Measurements from ENCODE around the gene MCF2L. TPM values are rescaled to one million over a fixed set of nuclear protein-coding genes. Genes with fewer than 3 reads are reported as not detected.
"Not testable (repeated sequence)": the region's sequence is repeated elsewhere in the genome, so short reads cannot be mapped to it uniquely, and the experiment has no call there.

MCF2L gene
- total RNA-seq, 1 donor from 2014 or later = 69.7 TPM

GRCh38 chr13:112932971-112933370 is 36.0 kb upstream of the MCF2L start:
- ATAC-seq (no peak), DNase-seq (no peak)
- H3K27me3 ChIP-seq = peaks cover 9% of the 10 kb centered on the region
- no peaks in the 10 kb centered on the region for H3K36me3 ChIP-seq
- intact Hi-C loops (cut with DNase I) = no loop called here
- TF ChIP-seq CTCF (IDR thresholded peaks at IDR 0.05) = no peak
- no peak overlapping the region for H3K27ac ChIP-seq
- H3K4me3 ChIP-seq = no peak overlapping the region
- H3K9me3 ChIP-seq = no peaks in the 10 kb centered on the region
- H3K4me1 ChIP-seq = peaks cover 10% of the 10 kb centered on the region

- DNase-seq = no peak
- Histone ChIP-seq H3K4me1 (peaks cover 10% of the 10 kb centered on the region), H3K27me3 (peaks cover 9% of the 10 kb centered on the region), H3K27ac (no peak overlapping the region), H3K4me3 (no peak overlapping the region), H3K36me3 (no peaks in the 10 kb centered on the region), H3K9me3 (no peaks in the 10 kb centered on the region)
- TF ChIP-seq CTCF (IDR thresholded peaks at IDR 0.05) = no peak
- no peak for ATAC-seq
- intact Hi-C loops (cut with DNase I) = no loop called here
These were observed 35.4 kb upstream of the MCF2L start for GRCh38 chr13:112933649-112934048.

- H3K27ac ChIP-seq = no peak overlapping the region
- no peak for DNase-seq
- H3K4me1 ChIP-seq = peaks cover 7% of the 10 kb centered on the region
- no peak for TF ChIP-seq CTCF (IDR thresholded peaks at IDR 0.05)
- H3K9me3 ChIP-seq = no peaks in the 10 kb centered on the region
- H3K36me3 ChIP-seq = no peaks in the 10 kb centered on the region
- peaks cover 9% of the 10 kb centered on the region for H3K27me3 ChIP-seq
- intact Hi-C loops (cut with DNase I) = no loop called here
- no peak for ATAC-seq
- no peak overlapping the region for H3K4me3 ChIP-seq
These were observed 34.9 kb upstream of the MCF2L start for GRCh38 chr13:112934078-112934477.

GRCh38 chr13:112938680-112939079 is 30.3 kb upstream of the MCF2L start:
- H3K4me3 ChIP-seq = no peak overlapping the region
- no peak for DNase-seq
- H3K9me3 ChIP-seq = no peaks in the 10 kb centered on the region
- no peaks in the 10 kb centered on the region for H3K27me3 ChIP-seq
- peaks cover 6% of the 10 kb centered on the region for H3K4me1 ChIP-seq
- TF ChIP-seq CTCF (IDR thresholded peaks at IDR 0.05) = no peak
- no peaks in the 10 kb centered on the region for H3K36me3 ChIP-seq
- no peak overlapping the region for H3K27ac ChIP-seq
- no peak for ATAC-seq
- intact Hi-C loops (cut with DNase I) = no loop called here

GRCh38 chr13:112940236-112940635 is 28.8 kb upstream of the MCF2L start:
- H3K27me3 ChIP-seq = no peaks in the 10 kb centered on the region
- ATAC-seq = no peak
- peaks cover 12% of the 10 kb centered on the region for H3K4me1 ChIP-seq
- DNase-seq = no peak
- H3K4me3 ChIP-seq = no peak overlapping the region
- no peaks in the 10 kb centered on the region for H3K36me3 ChIP-seq
- no peaks in the 10 kb centered on the region for H3K9me3 ChIP-seq
- TF ChIP-seq CTCF (IDR thresholded peaks at IDR 0.05) = no peak
- intact Hi-C loops (cut with DNase I) = loop anchor here (10.0 kb wide), 1 partner anchor 85 kb away; no protein-coding TSS in a partner anchor
- H3K27ac ChIP-seq = no peak overlapping the region

GRCh38 chr13:112941349-112941748 is 27.7 kb upstream of the MCF2L start:
- ATAC-seq (no peak), DNase-seq (no peak)
- peaks cover 12% of the 10 kb centered on the region for H3K4me1 ChIP-seq
- no peaks in the 10 kb centered on the region for H3K9me3 ChIP-seq
- TF ChIP-seq CTCF (IDR thresholded peaks at IDR 0.05) = no peak
- intact Hi-C loops (cut with DNase I) = loop anchor here (10.0 kb wide), 1 partner anchor 83 kb away; no protein-coding TSS in a partner anchor
- H3K27me3 ChIP-seq = no peaks in the 10 kb centered on the region
- H3K36me3 ChIP-seq = no peaks in the 10 kb centered on the region
- H3K27ac ChIP-seq = no peak overlapping the region
- no peak overlapping the region for H3K4me3 ChIP-seq

- peaks cover 12% of the 10 kb centered on the region for H3K4me1 ChIP-seq
- not testable (repeated sequence) for H3K27ac ChIP-seq, H3K36me3 ChIP-seq, DNase-seq, H3K4me3 ChIP-seq, H3K27me3 ChIP-seq, H3K9me3 ChIP-seq, ATAC-seq
- intact Hi-C loops (cut with DNase I) = loop anchor here (10.0 kb wide), 1 partner anchor 83 kb away; no protein-coding TSS in a partner anchor
These were observed 27.2 kb upstream of the MCF2L start for GRCh38 chr13:112941765-112942164.
